ENCODE results near the gene COL4A3. TPM values are rescaled to one million over a fixed set of nuclear protein-coding genes. Genes with fewer than 3 reads are reported as not detected.

Gene COL4A3
- total RNA-seq, 6 experiments from 2014 or later: not detected

DNA sequence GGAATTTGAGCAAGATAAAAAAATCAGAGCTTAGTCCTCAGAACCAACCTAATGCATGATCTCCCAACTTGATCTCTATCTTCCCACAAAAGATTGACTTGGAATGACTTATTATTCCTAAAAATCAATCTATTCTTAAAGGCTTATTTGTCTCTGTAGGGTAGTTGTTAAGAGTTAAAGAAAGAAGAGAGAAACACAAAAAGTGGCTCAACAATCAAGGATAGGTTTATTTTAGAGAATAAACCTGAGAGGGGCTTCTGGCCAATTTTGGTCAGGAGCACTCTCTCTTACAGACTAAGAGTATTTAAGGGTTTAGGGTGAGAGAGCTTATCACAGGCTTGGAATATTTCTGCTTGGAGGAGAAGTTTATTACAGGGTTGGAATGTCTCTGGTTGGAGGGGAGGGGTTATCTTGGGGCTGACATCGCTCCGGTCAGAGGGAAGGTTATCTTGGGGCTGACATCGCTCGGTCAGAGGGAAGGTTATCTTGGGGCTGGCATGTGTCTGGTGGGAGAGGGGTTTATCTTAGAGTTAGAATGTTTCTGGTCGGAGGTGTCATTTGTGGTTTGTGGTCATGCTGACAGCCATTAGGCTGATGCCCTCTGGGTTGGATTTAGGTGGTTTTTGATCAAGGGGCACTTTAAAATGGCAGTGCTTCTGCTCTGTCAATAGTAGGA is 158.2 kb downstream of the COL4A3 start:
- H3K9me3 Mint-ChIP-seq: peaks cover 6% of the 10 kb centered on the region; the same call in 1 of the 2 replicates

DNA sequence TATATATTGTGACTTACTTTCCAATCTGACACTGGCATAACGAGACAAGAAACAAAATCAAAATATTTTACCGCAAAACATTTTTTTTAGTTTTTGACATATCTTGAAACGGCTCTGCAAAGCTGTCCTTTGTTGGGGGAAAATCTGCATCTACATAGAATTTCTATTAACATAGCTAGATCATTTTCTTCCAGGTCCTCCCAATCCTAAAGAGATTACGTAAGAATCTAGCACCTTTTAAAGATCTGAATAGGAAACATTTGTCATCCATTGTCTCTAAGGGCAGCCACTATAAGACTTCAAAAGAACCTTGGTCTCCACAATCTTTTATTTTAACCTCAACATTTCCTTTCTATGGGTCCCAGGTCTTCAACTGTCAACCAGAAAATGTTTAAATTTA is 159.4 kb downstream of the COL4A3 start:
- Mint-ChIP-seq H3K27ac (no peak overlapping the region), H3K36me3 (ENCODE audit: low read depth) (peaks cover 16% of the 10 kb centered on the region; the same call in 1 of the 2 replicates)

More for the DNA sequence above, 158.2 kb downstream of the COL4A3 start:
- Mint-ChIP-seq H3K27me3 (ENCODE audit: insufficient read depth) (no peaks in the 10 kb centered on the region), H3K4me3 (no peak overlapping the region), H3K27ac (no peak overlapping the region), H3K36me3 (ENCODE audit: low read depth) (peaks cover 16% of the 10 kb centered on the region; the same call in 1 of the 2 replicates), H3K4me1 (ENCODE audit: low read depth) (peaks cover 23% of the 10 kb centered on the region)
- TF ChIP-seq, protein P1, sequence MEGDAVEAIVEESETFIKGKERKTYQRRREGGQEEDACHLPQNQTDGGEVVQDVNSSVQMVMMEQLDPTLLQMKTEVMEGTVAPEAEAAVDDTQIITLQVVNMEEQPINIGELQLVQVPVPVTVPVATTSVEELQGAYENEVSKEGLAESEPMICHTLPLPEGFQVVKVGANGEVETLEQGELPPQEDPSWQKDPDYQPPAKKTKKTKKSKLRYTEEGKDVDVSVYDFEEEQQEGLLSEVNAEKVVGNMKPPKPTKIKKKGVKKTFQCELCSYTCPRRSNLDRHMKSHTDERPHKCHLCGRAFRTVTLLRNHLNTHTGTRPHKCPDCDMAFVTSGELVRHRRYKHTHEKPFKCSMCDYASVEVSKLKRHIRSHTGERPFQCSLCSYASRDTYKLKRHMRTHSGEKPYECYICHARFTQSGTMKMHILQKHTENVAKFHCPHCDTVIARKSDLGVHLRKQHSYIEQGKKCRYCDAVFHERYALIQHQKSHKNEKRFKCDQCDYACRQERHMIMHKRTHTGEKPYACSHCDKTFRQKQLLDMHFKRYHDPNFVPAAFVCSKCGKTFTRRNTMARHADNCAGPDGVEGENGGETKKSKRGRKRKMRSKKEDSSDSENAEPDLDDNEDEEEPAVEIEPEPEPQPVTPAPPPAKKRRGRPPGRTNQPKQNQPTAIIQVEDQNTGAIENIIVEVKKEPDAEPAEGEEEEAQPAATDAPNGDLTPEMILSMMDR (IDR thresholded peaks at IDR 0.05): no peak
- no peak for DNase-seq

DNA sequence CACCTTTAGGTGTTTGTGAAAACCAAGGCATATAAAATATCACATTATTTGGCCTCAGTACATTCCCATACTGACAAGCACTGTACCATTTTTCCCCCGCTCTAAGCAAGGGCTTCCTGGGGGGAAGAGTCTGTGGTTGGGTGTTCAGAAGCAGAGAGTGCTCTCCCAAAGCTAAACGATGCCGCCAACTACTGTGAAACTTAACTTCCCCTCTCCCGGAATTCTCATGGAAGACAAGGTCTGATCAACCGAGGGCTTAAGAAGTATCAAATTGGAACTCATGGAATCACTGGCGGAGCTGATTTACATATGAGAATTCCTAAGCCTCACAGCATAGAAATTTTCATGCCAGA is 160.2 kb downstream of the COL4A3 start:
- H3K27me3 Mint-ChIP-seq (ENCODE audit: insufficient read depth): no peaks in the 10 kb centered on the region
- peaks cover 16% of the 10 kb centered on the region; the same call in 1 of the 2 replicates for H3K36me3 Mint-ChIP-seq (ENCODE audit: low read depth)
- H3K9me3 Mint-ChIP-seq: peaks cover 6% of the 10 kb centered on the region; the same call in 1 of the 2 replicates
- no peak for DNase-seq
- H3K4me3 Mint-ChIP-seq: peak overlapping the region; percentile 91
- H3K4me1 Mint-ChIP-seq (ENCODE audit: low read depth): peaks cover 33% of the 10 kb centered on the region
- TF ChIP-seq, protein P1 (IDR thresholded peaks at IDR 0.05): no peak
- peak overlapping the region; percentile 83 for H3K27ac Mint-ChIP-seq

More for the DNA sequence above, 159.4 kb downstream of the COL4A3 start:
- no peak for DNase-seq
- Mint-ChIP-seq H3K9me3 (peaks cover 6% of the 10 kb centered on the region; the same call in 1 of the 2 replicates), H3K4me1 (ENCODE audit: low read depth) (peaks cover 28% of the 10 kb centered on the region), H3K27me3 (ENCODE audit: insufficient read depth) (no peaks in the 10 kb centered on the region), H3K4me3 (peak overlapping the region; percentile 91; the same call in 1 of the 2 replicates)
- TF ChIP-seq, protein P1 (IDR thresholded peaks at IDR 0.05): no peak

DNA sequence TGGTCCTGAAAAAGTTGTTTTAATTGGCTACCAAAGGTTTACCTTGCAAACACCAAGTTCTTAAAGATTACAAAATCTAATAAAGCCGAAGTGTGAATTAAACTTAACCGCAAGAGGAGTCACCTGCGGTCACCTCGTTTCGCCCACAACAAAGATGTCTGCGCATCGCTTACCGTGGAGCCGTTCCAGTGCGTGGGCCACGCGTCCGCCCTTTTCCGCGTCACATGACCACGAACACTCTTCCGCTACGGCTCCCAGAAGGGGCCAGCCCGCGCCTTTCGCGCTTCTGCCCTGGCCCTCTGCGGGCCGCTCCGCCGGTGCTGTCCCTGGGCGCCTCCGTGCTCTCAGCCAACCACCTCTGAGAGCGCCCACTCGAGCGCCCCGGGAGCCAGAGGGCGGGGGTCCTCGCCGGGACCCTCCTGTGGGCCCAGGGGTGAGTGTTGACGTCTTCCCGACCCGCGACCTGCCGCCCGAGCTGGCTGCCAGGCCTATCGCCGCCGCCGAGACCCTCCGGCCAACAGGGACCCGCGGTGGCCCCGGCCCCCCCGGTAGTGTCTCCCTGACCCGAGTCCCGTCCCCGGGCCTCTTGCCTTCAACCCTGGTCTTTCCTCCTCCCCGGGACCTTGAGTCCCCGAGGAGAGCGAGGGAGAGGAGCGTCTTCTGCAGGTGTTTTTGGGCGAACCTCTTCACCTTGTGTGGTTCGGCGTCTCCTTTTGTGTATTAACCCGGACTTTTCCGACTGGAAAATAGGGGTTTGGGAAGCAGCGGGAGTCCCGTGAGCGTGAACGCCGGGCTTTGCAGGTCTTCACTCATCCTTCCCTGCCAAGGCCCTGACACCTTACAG is 160.8 kb downstream of the COL4A3 start, which contains the start of gene MFF:
TSS of gene MFF (plus strand) at position 257 of the 844 bp plus-strand sequence. CDS start 5,415 bp downstream, outside the sequence.
- peak within 1 kb of the TSS; percentile 88 for H3K27ac Mint-ChIP-seq
- TF ChIP-seq, protein P1 (IDR thresholded peaks at IDR 0.05): peak; percentile 49; the same call in 1 of the 2 replicates
- H3K27me3 Mint-ChIP-seq (ENCODE audit: insufficient read depth): no peaks in the 10 kb centered on the region
- peaks cover 36% of the 10 kb centered on the region for H3K4me1 Mint-ChIP-seq (ENCODE audit: low read depth)
- peak; percentile 89 for DNase-seq
- peaks cover 16% of the 10 kb centered on the region; the same call in 1 of the 2 replicates for H3K36me3 Mint-ChIP-seq (ENCODE audit: low read depth)
- H3K4me3 Mint-ChIP-seq: peak within 1 kb of the TSS; percentile 91
- peaks cover 6% of the 10 kb centered on the region; the same call in 1 of the 2 replicates for H3K9me3 Mint-ChIP-seq

DNA sequence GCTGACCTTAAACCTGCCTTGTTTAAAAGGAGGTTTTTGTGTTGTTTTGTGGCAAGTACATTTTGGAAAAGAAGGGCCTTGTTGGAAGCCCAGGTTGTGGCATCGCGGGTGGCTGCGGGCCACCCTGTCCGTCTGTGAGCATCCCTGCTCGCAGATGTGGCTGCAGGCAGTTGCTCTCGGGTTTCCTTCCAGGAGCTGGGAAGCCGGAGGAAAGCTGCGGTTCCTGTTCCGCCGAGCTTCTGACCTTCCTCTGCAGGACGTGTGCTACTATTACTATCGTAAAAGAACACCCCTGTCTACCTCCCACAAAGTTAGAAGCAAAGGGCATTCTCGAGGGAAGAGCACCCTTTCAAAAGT is 161.4 kb downstream of the COL4A3 start:
- TF ChIP-seq, protein P1 (IDR thresholded peaks at IDR 0.05): no peak
- Mint-ChIP-seq H3K27me3 (ENCODE audit: insufficient read depth) (no peaks in the 10 kb centered on the region), H3K9me3 (peaks cover 6% of the 10 kb centered on the region; the same call in 1 of the 2 replicates), H3K27ac (peak overlapping the region; percentile 88), H3K4me3 (peak overlapping the region; percentile 91), H3K4me1 (ENCODE audit: low read depth) (peaks cover 36% of the 10 kb centered on the region), H3K36me3 (ENCODE audit: low read depth) (peaks cover 20% of the 10 kb centered on the region; the same call in 1 of the 2 replicates)
- peak; percentile 30 for DNase-seq

Measured in HFFc6 (cell line).